PC-3 (cell line): ENCODE data around the gene SLC38A10. TPM values are rescaled to one million over a fixed set of nuclear protein-coding genes. Genes with fewer than 3 reads are reported as not detected.

ENCODE experiments used
- ATAC-seq: fragments of 200-7000 bp; cut with Tn5 transposase; 2 replicates; pipeline ENCODE4 v1.9.1; 2020; ENCODE audit warnings: mild to moderate bottlenecking, moderate library complexity
- BruUV-seq: library from RNA; stranded (reverse); fragments of 400-500 nt; replicated peaks from 2 replicates; lab custom pipeline; 2021; lab: Mats Ljungman, UMichigan
- CTCF ChIA-PET: fragments of 300-600 bp; sonication (Branson Sonifier 250); formaldehyde crosslinking; loops from one replicate; lab custom pipeline; 2022; ENCODE audit warnings: antibody characterized with exemption; lab: Charles Lee
- POLR2A ChIA-PET: fragments of 300-600 bp; sonication (Branson Sonifier 250); formaldehyde crosslinking; loops from one replicate; lab custom pipeline; 2022; ENCODE audit warnings: antibody characterized with exemption; ENCODE audit not compliant: unreplicated experiment; lab: Charles Lee
- DNase-seq: peaks from one replicate; pipeline ENCODE4 v3.0.0-alpha.2; 2015
- H2AFZ ChIP-seq: fragments of 300-600 bp; sonication (generic); 2 replicates; pipeline ENCODE4 v1.6.0; 2016; ENCODE audit warnings: antibody characterized with exemption, low read length
- H3F3A ChIP-seq: fragments of 300-600 bp; sonication (generic); one replicate; pipeline ENCODE4 v1.6.0; 2017; ENCODE audit warnings: antibody characterized with exemption, low read length, control low read depth, mild to moderate bottlenecking; ENCODE audit not compliant: unreplicated experiment
- H3K27ac ChIP-seq: fragments of 300-600 bp; sonication (generic); 2 replicates; pipeline ENCODE4 v1.5.1; 2016; ENCODE audit warnings: mild to moderate bottlenecking, low read length
- H3K27me3 ChIP-seq: fragments of 300-600 bp; sonication (generic); 2 replicates; pipeline ENCODE4 v1.6.1; 2016; ENCODE audit warnings: low read length, mixed read lengths
- H3K36me3 ChIP-seq: fragments of 300-600 bp; sonication (generic); 2 replicates; pipeline ENCODE4 v1.6.1; 2016; ENCODE audit warnings: low read depth, mixed run types, low read length, mixed read lengths
- H3K4me1 ChIP-seq: fragments of 300-600 bp; sonication (generic); 2 replicates; pipeline ENCODE4 v1.5.1; 2016; ENCODE audit warnings: low read length; ENCODE audit not compliant: insufficient read depth
- H3K4me2 ChIP-seq: fragments of 300-600 bp; sonication (generic); 2 replicates; pipeline ENCODE4 v1.6.0; 2016; ENCODE audit warnings: low read length
- H3K4me3 ChIP-seq: fragments of 300-600 bp; sonication (generic); 2 replicates; pipeline ENCODE4 v1.5.1; 2016; ENCODE audit warnings: mild to moderate bottlenecking, low read length, mixed read lengths
- H3K79me2 ChIP-seq: fragments of 300-600 bp; sonication (generic); 2 replicates; pipeline ENCODE4 v1.6.1; 2017; ENCODE audit warnings: low read length, mixed read lengths
- H3K9ac ChIP-seq: fragments of 300-600 bp; sonication (generic); 2 replicates; pipeline ENCODE4 v1.6.0; 2016; ENCODE audit warnings: mild to moderate bottlenecking, low read length
- H3K9me2 ChIP-seq: fragments of 300-600 bp; sonication (generic); replicated peaks from 2 replicates; pipeline ENCODE4 v1.6.1; 2016; ENCODE audit warnings: mixed run types, low read length, mixed read lengths
- H3K9me3 ChIP-seq: fragments of 300-600 bp; sonication (generic); 2 replicates; pipeline ENCODE4 v1.6.1; 2016; ENCODE audit warnings: low read length, mixed read lengths
- H4K20me1 ChIP-seq: fragments of 300-600 bp; sonication (generic); 2 replicates; pipeline ENCODE4 v1.6.1; 2016; ENCODE audit warnings: low read length, mixed read lengths
- EZH2 ChIP-seq: fragments of 300-600 bp; sonication (generic); IDR thresholded peaks from one replicate; pipeline ENCODE4 v1.6.1; 2017; ENCODE audit warnings: antibody characterized with exemption, mild to moderate bottlenecking, low read length; ENCODE audit not compliant: unreplicated experiment
- EZH2phosphoT487 ChIP-seq: fragments of 300-600 bp; sonication (generic); IDR thresholded peaks from 2 replicates; pipeline ENCODE4 v1.6.1; 2018; ENCODE audit warnings: mild to moderate bottlenecking, antibody characterized with exemption, low read length, borderline replicate concordance
- intact Hi-C: fragments of 100-400 bp; cut with micrococcal nuclease; formaldehyde crosslinking; loops from 2 replicates; pipeline ENCODE4 v1.9.0; 2023
- total RNA-seq: library from RNA; depleted of rRNA; stranded (reverse); fragments of >200 nt; gene quantifications from 2 replicates; pipeline ENCODE4 v1.2.3, GENCODE V29; 2014
- TF ChIP-seq, protein P1 (sequence below): fragments of 300-600 bp; sonication (generic); conservative IDR thresholded peaks from 2 replicates; pipeline ENCODE4 v1.5.1; 2017; ENCODE audit warnings: antibody characterized with exemption, low read depth, mild to moderate bottlenecking, low read length

The SLC38A10 gene
- total RNA-seq, 1 experiment from 2014 or later = 77.8 TPM

DNA sequence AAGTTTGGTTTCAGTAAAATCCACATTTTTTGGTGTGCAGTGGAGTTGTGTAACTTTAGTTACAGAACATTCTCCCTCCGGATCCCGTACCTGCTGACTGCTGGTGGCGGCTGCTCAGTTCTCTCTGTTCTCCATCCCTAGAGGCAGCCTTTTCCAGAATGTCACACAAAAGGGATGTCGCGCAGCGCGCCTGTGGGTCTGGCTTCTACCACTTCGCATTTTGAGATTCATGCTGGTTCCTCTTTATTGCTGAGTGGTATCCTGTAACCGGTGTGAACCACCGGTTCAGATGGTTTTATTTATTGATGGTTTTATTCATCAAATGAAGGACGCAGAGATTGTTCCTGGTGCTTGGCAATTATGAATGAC is 71.4 kb downstream of the SLC38A10 start:
- ChIA-PET CTCF (no interaction called here), POLR2A (no interaction called here)
- ATAC-seq (peak; percentile 5; the same call in 1 of the 2 replicates), DNase-seq (peak; percentile 26)
- H3K4me2 ChIP-seq = peak overlapping the region; percentile 85
- intact Hi-C loops = loop anchor here (1.0 kb wide), 2 partner anchors 15 to 104 kb away; no protein-coding TSS in a partner anchor
- no peak for TF ChIP-seq EZH2phosphoT487
- TF ChIP-seq EZH2 = no peak
- TF ChIP-seq, protein P1, sequence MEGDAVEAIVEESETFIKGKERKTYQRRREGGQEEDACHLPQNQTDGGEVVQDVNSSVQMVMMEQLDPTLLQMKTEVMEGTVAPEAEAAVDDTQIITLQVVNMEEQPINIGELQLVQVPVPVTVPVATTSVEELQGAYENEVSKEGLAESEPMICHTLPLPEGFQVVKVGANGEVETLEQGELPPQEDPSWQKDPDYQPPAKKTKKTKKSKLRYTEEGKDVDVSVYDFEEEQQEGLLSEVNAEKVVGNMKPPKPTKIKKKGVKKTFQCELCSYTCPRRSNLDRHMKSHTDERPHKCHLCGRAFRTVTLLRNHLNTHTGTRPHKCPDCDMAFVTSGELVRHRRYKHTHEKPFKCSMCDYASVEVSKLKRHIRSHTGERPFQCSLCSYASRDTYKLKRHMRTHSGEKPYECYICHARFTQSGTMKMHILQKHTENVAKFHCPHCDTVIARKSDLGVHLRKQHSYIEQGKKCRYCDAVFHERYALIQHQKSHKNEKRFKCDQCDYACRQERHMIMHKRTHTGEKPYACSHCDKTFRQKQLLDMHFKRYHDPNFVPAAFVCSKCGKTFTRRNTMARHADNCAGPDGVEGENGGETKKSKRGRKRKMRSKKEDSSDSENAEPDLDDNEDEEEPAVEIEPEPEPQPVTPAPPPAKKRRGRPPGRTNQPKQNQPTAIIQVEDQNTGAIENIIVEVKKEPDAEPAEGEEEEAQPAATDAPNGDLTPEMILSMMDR = no peak
- peak overlapping the region; percentile 96 for H2AFZ ChIP-seq
- peaks cover 19% of the 10 kb centered on the region for H3K4me1 ChIP-seq
- peak overlapping the region; percentile 63 for H3K4me3 ChIP-seq
- no peak overlapping the region; the same call in 1 of the 2 replicates for H3K27ac ChIP-seq
- no TSS peak for BruUV-seq
- H3K9ac ChIP-seq = peak overlapping the region; percentile 76
- H3F3A ChIP-seq = no peaks in the 10 kb centered on the region
- H3K36me3 ChIP-seq = no peaks in the 10 kb centered on the region
- 0 out of 2 replicates have a peak, but pooled peaks cover 3% of the 10 kb centered on the region for H3K9me3 ChIP-seq
- H3K27me3 ChIP-seq = no peaks in the 10 kb centered on the region
- H3K79me2 ChIP-seq = peaks cover 19% of the 10 kb centered on the region
- H4K20me1 ChIP-seq = no peaks in the 10 kb centered on the region
- H3K9me2 ChIP-seq = no peaks in the 10 kb centered on the region

DNA sequence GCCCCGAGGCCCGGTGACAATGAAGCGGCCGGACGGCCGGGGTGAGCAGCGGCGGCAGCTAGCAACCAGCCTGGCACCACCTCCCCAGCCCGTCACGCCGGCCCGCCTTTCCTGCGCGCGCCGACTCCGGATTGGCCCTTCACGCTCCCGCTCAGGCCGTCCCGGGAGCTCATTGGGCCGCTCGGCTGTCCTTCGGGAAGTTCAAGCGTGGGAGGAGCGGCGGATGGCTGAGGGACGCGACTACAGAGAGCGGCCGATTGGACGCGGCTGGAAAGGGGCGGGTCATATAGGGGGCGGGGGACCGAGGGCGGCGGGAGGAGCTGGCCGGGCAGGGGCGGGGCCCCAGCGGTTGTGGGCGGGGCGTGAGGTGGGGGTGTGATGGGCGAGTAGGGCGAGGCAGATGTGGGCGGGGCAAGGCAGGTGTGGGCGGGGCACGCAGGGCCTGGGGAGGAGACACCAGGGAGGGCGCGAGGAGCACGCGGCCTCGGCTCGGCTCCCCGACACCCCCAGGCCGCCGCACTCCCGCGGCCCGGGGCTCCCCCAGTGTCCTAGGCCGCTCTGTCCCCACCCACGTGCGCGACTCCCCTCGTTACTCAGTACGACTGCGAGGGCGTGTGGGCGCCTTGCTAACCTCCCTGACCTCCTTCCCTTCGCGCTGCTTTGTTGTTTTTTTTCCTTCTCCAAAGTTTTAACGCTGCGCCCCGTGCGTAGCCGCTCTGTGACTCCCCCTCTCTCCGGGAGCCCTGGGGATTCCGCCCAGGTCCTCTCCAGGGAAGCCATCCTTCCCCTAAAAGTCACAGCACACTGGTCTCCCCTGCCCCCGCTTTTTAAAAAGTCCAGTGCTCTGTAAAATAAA is 72.0 kb downstream of the SLC38A10 start, which contains the start of gene CEP131:
CEP131 (minus strand) TSS at position 60 of the 856 bp plus-strand sequence. CDS start 2,909 bp downstream, outside the sequence.
- peak within 1 kb of the TSS; percentile 96 for H2AFZ ChIP-seq
- H3K36me3 ChIP-seq = no peaks in the 10 kb centered on the region
- H3F3A ChIP-seq = no peaks in the 10 kb centered on the region
- intact Hi-C loops = loop anchor here (1.0 kb wide), 2 partner anchors 15 to 104 kb away; no protein-coding TSS in a partner anchor
- H3K4me1 ChIP-seq = peaks cover 19% of the 10 kb centered on the region
- DNase-seq = peak; percentile 98
- H3K9me2 ChIP-seq = no peaks in the 10 kb centered on the region
- no peaks in the 10 kb centered on the region for H4K20me1 ChIP-seq
- H3K27ac ChIP-seq = no peak within 1 kb of the TSS; the same call in 1 of the 2 replicates
- peak within 1 kb of the TSS; percentile 98 for H3K4me2 ChIP-seq
- CTCF ChIA-PET = interaction anchor here (0.6 to 1.0 kb wide), 3 partner anchors 15 to 137 kb away, joined by 3 to 4 read pairs (median 3); no protein-coding TSS in a partner anchor
- POLR2A ChIA-PET = interaction anchor here (0.5 to 0.6 kb wide), 2 partner anchors 16 to 211 kb away, joined by 3 to 8 read pairs; partner anchors contain the start of genes NDUFAF8 and TEPSIN
- H3K4me3 ChIP-seq = peak within 1 kb of the TSS; percentile 91
- peaks cover 19% of the 10 kb centered on the region for H3K79me2 ChIP-seq
- H3K9me3 ChIP-seq = 0 out of 2 replicates have a peak, but pooled peaks cover 3% of the 10 kb centered on the region
- H3K27me3 ChIP-seq = no peaks in the 10 kb centered on the region
- ATAC-seq = peak; percentile 98
- H3K9ac ChIP-seq = peak within 1 kb of the TSS; percentile 83
- no TSS peak for BruUV-seq
- TF ChIP-seq EZH2 (no peak), EZH2phosphoT487 (no peak)

DNA sequence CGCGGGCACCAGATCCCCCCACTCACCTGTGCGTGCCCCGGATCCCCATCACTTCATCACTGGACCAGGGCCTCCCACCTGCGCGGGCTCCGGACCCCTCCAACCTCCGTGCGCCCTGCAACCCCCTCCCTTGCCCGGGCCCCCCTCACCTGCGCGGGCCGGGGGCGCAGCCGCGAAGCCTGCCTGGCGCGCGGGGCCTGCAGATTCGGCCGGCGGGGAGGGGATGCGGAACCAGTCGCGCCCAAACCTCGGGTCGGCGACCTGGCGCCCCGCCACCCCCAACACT is 72.5 kb downstream of the SLC38A10 start:
- intact Hi-C loops = no loop called here
- no peaks in the 10 kb centered on the region for H3K9me2 ChIP-seq

More for the DNA sequence above, 72.5 kb downstream of the SLC38A10 start:
- Histone ChIP-seq H3K27me3 (no peaks in the 10 kb centered on the region), H3F3A (no peaks in the 10 kb centered on the region), H3K4me2 (peak overlapping the region; percentile 98), H3K4me3 (peak overlapping the region; percentile 91), H3K27ac (no peak overlapping the region), H3K9ac (peak overlapping the region; percentile 83), H3K9me3 (0 out of 2 replicates have a peak, but pooled peaks cover 3% of the 10 kb centered on the region), H3K79me2 (peaks cover 19% of the 10 kb centered on the region), H4K20me1 (no peaks in the 10 kb centered on the region), H3K4me1 (peaks cover 19% of the 10 kb centered on the region), H2AFZ (peak overlapping the region; percentile 95), H3K36me3 (no peaks in the 10 kb centered on the region)
- no peak for TF ChIP-seq EZH2phosphoT487
- no peak for TF ChIP-seq EZH2
- TF ChIP-seq, protein P1 = no peak
- ATAC-seq = no peak
- ChIA-PET CTCF (interaction anchor here (0.7 to 1.0 kb wide), 2 partner anchors 16 to 137 kb away, joined by 3 read pairs; no protein-coding TSS in a partner anchor), POLR2A (interaction anchor here (0.6 kb wide), 1 partner anchor 210 kb away, joined by 8 read pairs; no protein-coding TSS in a partner anchor)
- BruUV-seq = no TSS peak
- no peak for DNase-seq
